Immature natural killer cell (primary cell): ENCODE results near the gene ANKRD44. TPM values are rescaled to one million over a fixed set of nuclear protein-coding genes. Genes with fewer than 3 reads are reported as not detected.

ENCODE experiments used
- DNase-seq, 3 donors: peaks; one replicate each; pipeline ENCODE4 v3.0.0; 2022; ENCODE audit warnings: mixed read lengths in 1 of 3
- H3K27ac Mint-ChIP-seq, 6 donors: one replicate each; pipeline ENCODE4 v1.8.0; 2020; ENCODE audit warnings: mixed read lengths in 6 of 6, mild to moderate bottlenecking in 5 of 6, inconsistent platforms in 4 of 6, moderate library complexity in 3 of 6
- H3K27me3 Mint-ChIP-seq, 3 donors: one replicate each; pipeline ENCODE4 v1.8.0; 2020 to 2021; ENCODE audit warnings: low read depth in 3 of 3, mild to moderate bottlenecking in 3 of 3, mixed read lengths in 3 of 3, moderate library complexity in 3 of 3, inconsistent platforms in 1 of 3
- H3K36me3 Mint-ChIP-seq, 3 donors: one replicate each; pipeline ENCODE4 v1.8.0; 2020; ENCODE audit warnings: mixed read lengths in 3 of 3, inconsistent platforms in 2 of 3, mild to moderate bottlenecking in 2 of 3
- H3K4me1 Mint-ChIP-seq, 2 donors: one replicate each; pipeline ENCODE4 v1.8.0; 2020; ENCODE audit warnings: inconsistent platforms in 2 of 2, mild to moderate bottlenecking in 2 of 2, mixed read lengths in 2 of 2, moderate library complexity in 1 of 2
- H3K4me3 Mint-ChIP-seq, 5 donors: one replicate each; pipeline ENCODE4 v1.8.0; 2020; ENCODE audit warnings: mild to moderate bottlenecking in 5 of 5, mixed read lengths in 5 of 5, inconsistent platforms in 3 of 5, moderate library complexity in 3 of 5
- H3K9me3 Mint-ChIP-seq, 6 donors: one replicate each; pipeline ENCODE4 v1.8.0; 2020; ENCODE audit warnings: mild to moderate bottlenecking in 6 of 6, mixed read lengths in 6 of 6, inconsistent platforms in 4 of 6, moderate library complexity in 3 of 6
- polyA plus RNA-seq, 3 donors: library from polyadenylated mRNA; unstranded; fragments of 300-500 nt; fragmentation: Illumina TruSeq; gene quantifications; one replicate each; pipeline ENCODE4 v1.2.3, GENCODE V29; 2021

Gene ANKRD44
- polyA plus RNA-seq, 3 donors from 2014 or later: 58.0 to 125 (median 65.6) TPM

DNA sequence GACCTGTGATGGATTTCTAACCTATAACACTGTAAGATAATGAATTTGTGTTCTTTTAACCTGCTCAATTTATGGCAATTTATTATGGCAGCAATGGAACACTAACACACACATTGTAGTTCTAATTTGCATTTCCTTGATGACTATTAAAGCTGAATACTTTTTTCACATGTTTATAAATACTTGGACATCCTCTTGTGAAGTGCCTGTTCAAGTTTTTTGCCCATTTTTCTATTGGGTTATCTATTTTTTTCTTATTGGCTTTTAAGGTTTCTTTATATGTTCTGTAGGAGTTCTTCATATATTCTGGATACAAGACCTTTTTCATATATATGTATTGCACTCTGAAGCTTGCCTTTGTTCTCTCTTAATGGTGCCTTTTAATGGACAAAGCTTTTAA is 255.5 kb downstream of the ANKRD44 start:
- peaks cover 0 to 14% (median 6%) of the 10 kb centered on the region in 6 donors for H3K9me3 Mint-ChIP-seq

GRCh38 chr2:197054437-197054836 is 256.1 kb downstream of the ANKRD44 start:
- Mint-ChIP-seq H3K36me3 (peaks cover 41 to 80% (median 54%) of the 10 kb centered on the region in 3 donors), H3K27ac (peak overlapping the region in 4 of 6 donors; percentile 35 to 78 (median 42)), H3K27me3 (peaks cover 2 to 13% (median 2%) of the 10 kb centered on the region in 3 donors), H3K4me1 (peaks cover 10 to 61% of the 10 kb centered on the region in 2 donors), H3K9me3 (peaks cover 0 to 14% (median 6%) of the 10 kb centered on the region in 6 donors), H3K4me3 (no peak overlapping the region)
- DNase-seq: no peak

More for the DNA sequence above, 255.5 kb downstream of the ANKRD44 start:
- no peak overlapping the region for H3K4me3 Mint-ChIP-seq
- no peak for DNase-seq
- peak overlapping the region in 3 of 6 donors; percentile 35 to 78 (median 38) for H3K27ac Mint-ChIP-seq
- peaks cover 10 to 62% of the 10 kb centered on the region in 2 donors for H3K4me1 Mint-ChIP-seq
- peaks cover 35 to 80% (median 48%) of the 10 kb centered on the region in 3 donors for H3K36me3 Mint-ChIP-seq
- H3K27me3 Mint-ChIP-seq: peaks cover 2 to 13% (median 2%) of the 10 kb centered on the region in 3 donors

- DNase-seq: no peak
- H3K27ac Mint-ChIP-seq: peak overlapping the region in 5 of 6 donors; percentile 8 to 64 (median 43)
- H3K9me3 Mint-ChIP-seq: peaks cover 0 to 14% (median 6%) of the 10 kb centered on the region in 6 donors
- no peak overlapping the region for H3K4me3 Mint-ChIP-seq
- H3K36me3 Mint-ChIP-seq: peaks cover 45 to 86% (median 57%) of the 10 kb centered on the region in 3 donors
- H3K4me1 Mint-ChIP-seq: peaks cover 8 to 44% of the 10 kb centered on the region in 2 donors
- peaks cover 2 to 8% (median 2%) of the 10 kb centered on the region in 3 donors for H3K27me3 Mint-ChIP-seq
These were observed 258.2 kb downstream of the ANKRD44 start for GRCh38 chr2:197052356-197052755.

DNA sequence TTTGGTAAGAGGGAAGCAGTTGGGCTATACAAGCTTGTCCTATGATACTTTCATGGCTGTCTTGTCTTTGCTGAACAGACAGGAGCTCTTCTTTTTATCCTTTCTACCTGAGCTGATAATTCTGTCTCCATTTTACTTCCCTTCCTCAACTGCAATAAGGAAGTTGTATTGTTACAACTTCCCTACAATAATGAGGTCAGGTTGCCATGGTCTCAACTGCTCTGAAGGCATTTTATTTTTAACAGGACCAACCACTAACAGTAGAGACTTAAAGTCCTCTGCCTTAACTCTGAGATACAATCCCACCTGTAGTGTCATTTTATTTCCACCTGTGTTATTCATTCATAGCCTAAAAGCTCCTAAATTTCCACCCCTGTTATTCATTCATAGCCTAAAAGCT is 265.5 kb downstream of the ANKRD44 start:
- H3K4me3 Mint-ChIP-seq: no peak overlapping the region

GRCh38 chr2:197042739-197043196 is 267.8 kb downstream of the ANKRD44 start:
- Mint-ChIP-seq H3K4me1 (peaks cover 16 to 36% of the 10 kb centered on the region in 2 donors), H3K27ac (peak overlapping the region; percentile 10 to 61 (median 44)), H3K4me3 (no peak overlapping the region), H3K9me3 (no peaks in the 10 kb centered on the region), H3K27me3 (peaks cover 0 to 7% (median 0%) of the 10 kb centered on the region in 3 donors), H3K36me3 (peaks cover 10 to 25% (median 13%) of the 10 kb centered on the region in 3 donors)
- no peak for DNase-seq

More for the DNA sequence above, 265.5 kb downstream of the ANKRD44 start:
- H3K4me1 Mint-ChIP-seq: peaks cover 12 to 26% of the 10 kb centered on the region in 2 donors
- peak overlapping the region; percentile 37 to 86 (median 66) for H3K27ac Mint-ChIP-seq
- peaks cover 20 to 40% (median 27%) of the 10 kb centered on the region in 3 donors for H3K36me3 Mint-ChIP-seq
- H3K27me3 Mint-ChIP-seq: peaks cover 0 to 3% (median 0%) of the 10 kb centered on the region in 3 donors
- DNase-seq: no peak
- peaks cover 0 to 2% (median 0%) of the 10 kb centered on the region in 6 donors for H3K9me3 Mint-ChIP-seq

DNA sequence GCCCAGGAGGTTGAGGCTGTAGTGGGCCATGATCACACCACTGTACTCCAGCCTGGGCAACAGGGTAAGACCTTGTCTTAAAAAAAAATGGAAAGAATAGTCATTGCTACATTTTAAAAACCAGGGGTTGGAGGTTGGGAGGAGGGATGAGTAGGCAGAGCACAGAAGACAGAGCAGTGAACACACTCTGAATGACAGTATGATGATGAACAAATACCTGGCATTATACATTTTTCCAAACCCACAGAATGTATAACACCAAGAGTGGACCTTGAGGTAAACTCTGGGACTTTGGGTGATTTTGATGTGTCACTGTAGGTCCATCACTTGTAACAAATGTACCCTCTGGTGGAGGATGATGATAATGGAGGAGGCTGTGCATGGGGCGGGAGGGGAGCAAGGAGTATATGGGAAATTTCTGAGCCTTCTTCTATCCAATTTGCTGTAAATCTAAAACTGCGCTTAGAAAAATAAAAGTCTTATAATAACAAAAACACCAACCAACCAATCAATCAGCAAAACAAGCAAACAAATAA is 272.6 kb downstream of the ANKRD44 start:
- no peak for DNase-seq
- Mint-ChIP-seq H3K27ac (peak overlapping the region; percentile 12 to 70 (median 56)), H3K36me3 (peaks cover 15 to 31% (median 23%) of the 10 kb centered on the region in 3 donors), H3K27me3 (peaks cover 3 to 14% (median 4%) of the 10 kb centered on the region in 3 donors), H3K4me1 (peaks cover 27 to 54% of the 10 kb centered on the region in 2 donors), H3K9me3 (no peaks in the 10 kb centered on the region), H3K4me3 (no peak overlapping the region)

GRCh38 chr2:197035002-197035401 is 275.6 kb downstream of the ANKRD44 start:
- no peak overlapping the region for H3K4me3 Mint-ChIP-seq
- peaks cover 32 to 61% of the 10 kb centered on the region in 2 donors for H3K4me1 Mint-ChIP-seq
- peak overlapping the region in 4 of 6 donors; percentile 11 to 64 (median 22) for H3K27ac Mint-ChIP-seq
- peaks cover 21 to 23% (median 22%) of the 10 kb centered on the region in 3 donors for H3K36me3 Mint-ChIP-seq
- peaks cover 4 to 12% (median 8%) of the 10 kb centered on the region in 3 donors for H3K27me3 Mint-ChIP-seq
- no peaks in the 10 kb centered on the region for H3K9me3 Mint-ChIP-seq
- no peak for DNase-seq

- Mint-ChIP-seq H3K27me3 (peaks cover 4 to 12% (median 9%) of the 10 kb centered on the region in 3 donors), H3K27ac (peak overlapping the region in 4 of 6 donors; percentile 28 to 39 (median 30)), H3K9me3 (no peaks in the 10 kb centered on the region), H3K4me1 (peaks cover 31 to 64% of the 10 kb centered on the region in 2 donors), H3K36me3 (peaks cover 21 to 23% (median 23%) of the 10 kb centered on the region in 3 donors), H3K4me3 (no peak overlapping the region)
- DNase-seq: no peak
These were observed 276.3 kb downstream of the ANKRD44 start for GRCh38 chr2:197034292-197034691.

GRCh38 chr2:197033222-197033621 is 277.4 kb downstream of the ANKRD44 start:
- no peak for DNase-seq
- Mint-ChIP-seq H3K27ac (peak overlapping the region in 4 of 6 donors; percentile 4 to 76 (median 14)), H3K4me3 (no peak overlapping the region), H3K9me3 (no peaks in the 10 kb centered on the region), H3K36me3 (peaks cover 21 to 31% (median 24%) of the 10 kb centered on the region in 3 donors), H3K27me3 (peaks cover 4 to 12% (median 9%) of the 10 kb centered on the region in 3 donors), H3K4me1 (peaks cover 34 to 68% of the 10 kb centered on the region in 2 donors)

GRCh38 chr2:197031803-197032202 is 278.8 kb downstream of the ANKRD44 start:
- peaks cover 4 to 11% (median 10%) of the 10 kb centered on the region in 3 donors for H3K27me3 Mint-ChIP-seq
- no peak for DNase-seq
- H3K27ac Mint-ChIP-seq: peak overlapping the region in 5 of 6 donors; percentile 4 to 74 (median 67)
- H3K9me3 Mint-ChIP-seq: no peaks in the 10 kb centered on the region
- H3K4me1 Mint-ChIP-seq: peaks cover 37 to 68% of the 10 kb centered on the region in 2 donors
- peaks cover 21 to 32% (median 24%) of the 10 kb centered on the region in 3 donors for H3K36me3 Mint-ChIP-seq
- H3K4me3 Mint-ChIP-seq: no peak overlapping the region

DNA sequence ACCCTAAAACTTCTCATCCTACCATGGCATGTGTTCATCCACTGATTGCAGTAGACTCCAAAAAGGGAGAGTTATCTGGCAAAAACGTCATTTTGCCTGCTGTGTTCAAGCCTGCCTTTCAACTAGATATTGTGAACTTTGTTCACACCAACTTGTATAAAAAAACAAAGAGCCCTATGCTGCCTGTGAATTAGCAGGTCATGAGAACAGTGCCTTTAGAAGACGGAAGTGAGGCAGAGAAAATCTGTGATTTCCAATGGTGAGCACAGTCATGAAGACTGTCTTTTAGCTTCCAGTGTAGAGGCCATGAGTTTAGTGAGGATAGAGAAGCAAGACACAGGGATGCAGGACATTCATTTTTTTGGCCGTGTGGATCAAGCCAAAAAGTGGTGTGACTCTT is 280.5 kb downstream of the ANKRD44 start:
- Mint-ChIP-seq H3K36me3 (peaks cover 18 to 39% (median 30%) of the 10 kb centered on the region in 3 donors), H3K9me3 (no peaks in the 10 kb centered on the region), H3K27me3 (peaks cover 1 to 11% (median 8%) of the 10 kb centered on the region in 3 donors), H3K4me3 (no peak overlapping the region), H3K27ac (peak overlapping the region in 2 of 6 donors; percentile 65 to 71), H3K4me1 (peaks cover 35 to 72% of the 10 kb centered on the region in 2 donors)
- no peak for DNase-seq

GRCh38 chr2:197028633-197029032 is 281.9 kb downstream of the ANKRD44 start:
- Mint-ChIP-seq H3K27ac (peak overlapping the region; percentile 42 to 87 (median 58)), H3K27me3 (peaks cover 1 to 11% (median 3%) of the 10 kb centered on the region in 3 donors), H3K9me3 (no peaks in the 10 kb centered on the region)

DNA sequence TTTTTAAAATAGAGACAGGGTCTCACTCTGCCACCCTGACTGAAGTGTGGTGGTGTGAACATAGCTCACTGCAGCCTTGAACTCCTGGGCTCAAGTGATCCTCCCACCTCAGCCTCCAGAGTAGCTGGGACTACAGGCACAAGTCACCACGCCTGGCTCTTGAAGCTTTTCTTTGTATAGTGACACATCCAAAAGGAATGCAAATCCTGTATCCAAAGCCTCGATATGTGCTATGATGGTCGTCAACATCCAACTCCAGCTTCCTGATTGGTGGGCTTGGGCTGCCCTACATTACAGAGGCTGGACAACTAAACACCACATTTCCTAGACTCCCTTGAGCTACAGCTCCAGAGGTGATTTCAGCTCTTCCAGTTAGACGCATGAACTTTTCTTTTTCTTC is 282.4 kb downstream of the ANKRD44 start:
- DNase-seq: no peak
- Mint-ChIP-seq H3K27ac (peak overlapping the region; percentile 42 to 87 (median 58)), H3K27me3 (peaks cover 1 to 11% (median 5%) of the 10 kb centered on the region in 3 donors), H3K4me1 (peaks cover 25 to 54% of the 10 kb centered on the region in 2 donors), H3K4me3 (no peak overlapping the region), H3K9me3 (no peaks in the 10 kb centered on the region), H3K36me3 (peaks cover 12 to 49% (median 40%) of the 10 kb centered on the region in 3 donors)

More at GRCh38 chr2:197028633-197029032, 281.9 kb downstream of the ANKRD44 start:
- no peak overlapping the region for H3K4me3 Mint-ChIP-seq
- DNase-seq: no peak
- peaks cover 12 to 46% (median 38%) of the 10 kb centered on the region in 3 donors for H3K36me3 Mint-ChIP-seq
- H3K4me1 Mint-ChIP-seq: peaks cover 27 to 58% of the 10 kb centered on the region in 2 donors

DNA sequence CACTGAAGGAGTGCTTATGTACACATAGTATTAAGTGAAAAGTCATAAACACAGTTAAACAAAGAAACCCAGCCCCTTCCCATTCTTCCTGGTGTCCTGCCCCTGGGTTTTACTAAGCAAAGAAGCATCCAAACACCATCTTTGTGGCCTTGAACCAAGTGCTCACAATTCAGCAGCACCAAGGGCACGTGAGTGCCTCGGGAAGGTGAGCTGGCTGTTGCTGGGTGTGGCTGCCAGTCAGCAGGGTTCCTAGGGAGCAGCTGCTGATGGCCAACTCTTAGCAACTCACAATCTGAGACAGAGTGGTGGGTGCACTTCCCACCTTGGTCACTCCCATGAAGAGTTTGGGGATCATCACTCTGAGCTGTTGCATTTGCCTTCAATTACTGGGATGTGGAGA is 286.4 kb downstream of the ANKRD44 start:
- no peak overlapping the region for H3K4me3 Mint-ChIP-seq
- DNase-seq: no peak

More for the DNA sequence above, 286.4 kb downstream of the ANKRD44 start:
- Mint-ChIP-seq H3K36me3 (peaks cover 19 to 55% (median 47%) of the 10 kb centered on the region in 3 donors), H3K9me3 (no peaks in the 10 kb centered on the region), H3K27me3 (peaks cover 1 to 7% (median 6%) of the 10 kb centered on the region in 3 donors), H3K4me1 (peaks cover 7 to 24% of the 10 kb centered on the region in 2 donors), H3K27ac (peak overlapping the region in 1 of 6 donors; percentile 41)
